Measurements from ENCODE around the gene POM121L2. TPM values are rescaled to one million over a fixed set of nuclear protein-coding genes. Genes with fewer than 3 reads are reported as not detected.

The POM121L2 gene
- not detected in 2 replicates for polyA plus RNA-seq
- polyA minus RNA-seq = not detected in 2 replicates

DNA sequence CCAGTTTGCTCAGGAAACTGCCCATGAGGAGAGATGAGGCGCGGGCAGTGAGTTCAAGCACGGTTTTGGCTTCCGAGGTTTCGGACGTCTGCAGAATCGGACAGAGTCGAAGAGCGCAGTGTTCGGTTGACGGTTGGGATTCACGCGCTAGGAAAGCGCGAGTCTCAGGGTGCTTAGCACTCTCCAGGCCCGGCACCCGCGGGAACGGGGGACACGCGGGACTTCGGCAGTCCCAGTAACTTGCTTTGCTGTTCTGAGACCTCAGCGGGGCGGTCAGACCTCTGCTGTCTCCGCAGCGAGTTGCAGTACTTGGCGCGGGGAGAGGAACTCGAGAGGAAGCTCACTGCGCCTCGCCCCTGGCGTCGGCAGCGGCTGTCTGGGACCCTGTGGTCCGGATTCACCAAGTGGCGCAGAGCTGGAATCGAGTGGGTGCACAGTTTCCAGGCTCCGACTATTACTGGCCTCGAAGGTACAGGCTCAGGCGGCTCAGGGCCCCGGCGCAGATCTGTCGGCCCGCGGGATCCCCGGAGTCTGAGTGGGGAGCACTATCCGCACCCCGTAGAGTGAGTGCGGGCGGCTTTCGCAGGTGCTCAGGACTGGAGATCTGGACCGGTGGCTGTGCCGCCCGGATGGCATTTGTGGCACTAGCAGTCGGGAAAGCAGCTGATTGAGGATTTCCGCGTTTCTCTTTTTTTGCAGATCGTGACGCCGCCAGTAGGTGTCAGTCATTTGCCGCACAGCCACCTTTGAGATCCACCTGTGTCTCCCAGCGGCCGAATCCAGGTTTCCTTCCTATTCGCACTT is at the start of gene POM121L2:
TSS of gene POM121L2 (minus strand) at position 128 of the 804 bp plus-strand sequence. CDS start at position 25, 103 bp downstream.
- Histone ChIP-seq H3K27me3 (ENCODE audit: insufficient read depth, low read depth, low read length) (peaks cover 72% of the 10 kb centered on the region), H3K79me2 (replicated peaks; ENCODE audit: insufficient read depth, low read length) (no peaks in the 10 kb centered on the region), H2AFZ (ENCODE audit: low read depth, low read length) (peak within 1 kb of the TSS; percentile 15), H3K9me2 (ENCODE audit: insufficient read depth, low read length) (no peaks in the 10 kb centered on the region), H4K20me1 (ENCODE audit: insufficient read depth) (no peaks in the 10 kb centered on the region), H3F3A (ENCODE audit: insufficient read depth, low read length, poor library complexity, severe bottlenecking) (no peaks in the 10 kb centered on the region), H3K9ac (ENCODE audit: low read length) (peak within 1 kb of the TSS; percentile 36), H3K4me2 (ENCODE audit: low read length) (peak within 1 kb of the TSS; percentile 66), H3K36me3 (ENCODE audit: insufficient read depth, low read length) (no peaks in the 10 kb centered on the region), H3K9me3 (ENCODE audit: low read length) (peaks cover 10% of the 10 kb centered on the region), H3K4me3 (ENCODE audit: low read length) (peak within 1 kb of the TSS; percentile 76), H3K27ac (ENCODE audit: low read length) (no peak within 1 kb of the TSS)
- TF ChIP-seq POLR2AphosphoS5 (IDR thresholded peaks at IDR 0.05) (no peak), SMC3 (conservative IDR thresholded peaks at IDR 0.05; ENCODE audit: poor library complexity) (peak; percentile 76), TAF1 (IDR thresholded peaks at IDR 0.05; ENCODE audit: low read depth) (no peak), EZH2 (IDR thresholded peaks at IDR 0.05; ENCODE audit: borderline replicate concordance, insufficient read depth, low read length, poor library complexity, severe bottlenecking) (peak; percentile 57), RAD21 (conservative IDR thresholded peaks at IDR 0.05) (peak; percentile 79)
- TF ChIP-seq, protein P1, sequence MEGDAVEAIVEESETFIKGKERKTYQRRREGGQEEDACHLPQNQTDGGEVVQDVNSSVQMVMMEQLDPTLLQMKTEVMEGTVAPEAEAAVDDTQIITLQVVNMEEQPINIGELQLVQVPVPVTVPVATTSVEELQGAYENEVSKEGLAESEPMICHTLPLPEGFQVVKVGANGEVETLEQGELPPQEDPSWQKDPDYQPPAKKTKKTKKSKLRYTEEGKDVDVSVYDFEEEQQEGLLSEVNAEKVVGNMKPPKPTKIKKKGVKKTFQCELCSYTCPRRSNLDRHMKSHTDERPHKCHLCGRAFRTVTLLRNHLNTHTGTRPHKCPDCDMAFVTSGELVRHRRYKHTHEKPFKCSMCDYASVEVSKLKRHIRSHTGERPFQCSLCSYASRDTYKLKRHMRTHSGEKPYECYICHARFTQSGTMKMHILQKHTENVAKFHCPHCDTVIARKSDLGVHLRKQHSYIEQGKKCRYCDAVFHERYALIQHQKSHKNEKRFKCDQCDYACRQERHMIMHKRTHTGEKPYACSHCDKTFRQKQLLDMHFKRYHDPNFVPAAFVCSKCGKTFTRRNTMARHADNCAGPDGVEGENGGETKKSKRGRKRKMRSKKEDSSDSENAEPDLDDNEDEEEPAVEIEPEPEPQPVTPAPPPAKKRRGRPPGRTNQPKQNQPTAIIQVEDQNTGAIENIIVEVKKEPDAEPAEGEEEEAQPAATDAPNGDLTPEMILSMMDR (IDR thresholded peaks at IDR 0.05; ENCODE audit: poor library complexity, severe bottlenecking) = peak; percentile 92

DNA sequence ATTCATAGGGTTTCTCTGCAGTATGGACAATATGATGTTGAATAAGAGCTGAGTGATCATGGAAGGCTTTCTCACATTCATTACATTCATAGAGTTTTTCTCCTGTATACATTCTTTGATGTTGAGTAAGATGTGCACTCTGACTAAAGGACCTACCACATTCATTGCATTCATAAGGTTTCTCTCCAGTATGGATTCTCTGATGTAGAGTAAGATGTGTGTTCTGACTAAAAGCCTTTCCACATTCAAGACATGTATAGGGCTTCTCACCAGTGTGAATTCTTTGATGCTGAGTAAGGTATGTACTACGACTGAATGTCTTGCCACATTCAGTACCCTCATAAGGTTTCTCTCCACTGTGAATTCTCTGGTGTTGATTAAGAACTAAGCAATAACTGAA is 47.2 kb upstream of the POM121L2 start:
- Histone ChIP-seq H3K79me2 (replicated peaks; ENCODE audit: insufficient read depth, low read length) (no peaks in the 10 kb centered on the region), H3K9me3 (ENCODE audit: low read length) (peaks cover 5% of the 10 kb centered on the region)
- TF ChIP-seq, protein P1 (IDR thresholded peaks at IDR 0.05; ENCODE audit: poor library complexity, severe bottlenecking) = no peak
- TF ChIP-seq, protein P2, sequence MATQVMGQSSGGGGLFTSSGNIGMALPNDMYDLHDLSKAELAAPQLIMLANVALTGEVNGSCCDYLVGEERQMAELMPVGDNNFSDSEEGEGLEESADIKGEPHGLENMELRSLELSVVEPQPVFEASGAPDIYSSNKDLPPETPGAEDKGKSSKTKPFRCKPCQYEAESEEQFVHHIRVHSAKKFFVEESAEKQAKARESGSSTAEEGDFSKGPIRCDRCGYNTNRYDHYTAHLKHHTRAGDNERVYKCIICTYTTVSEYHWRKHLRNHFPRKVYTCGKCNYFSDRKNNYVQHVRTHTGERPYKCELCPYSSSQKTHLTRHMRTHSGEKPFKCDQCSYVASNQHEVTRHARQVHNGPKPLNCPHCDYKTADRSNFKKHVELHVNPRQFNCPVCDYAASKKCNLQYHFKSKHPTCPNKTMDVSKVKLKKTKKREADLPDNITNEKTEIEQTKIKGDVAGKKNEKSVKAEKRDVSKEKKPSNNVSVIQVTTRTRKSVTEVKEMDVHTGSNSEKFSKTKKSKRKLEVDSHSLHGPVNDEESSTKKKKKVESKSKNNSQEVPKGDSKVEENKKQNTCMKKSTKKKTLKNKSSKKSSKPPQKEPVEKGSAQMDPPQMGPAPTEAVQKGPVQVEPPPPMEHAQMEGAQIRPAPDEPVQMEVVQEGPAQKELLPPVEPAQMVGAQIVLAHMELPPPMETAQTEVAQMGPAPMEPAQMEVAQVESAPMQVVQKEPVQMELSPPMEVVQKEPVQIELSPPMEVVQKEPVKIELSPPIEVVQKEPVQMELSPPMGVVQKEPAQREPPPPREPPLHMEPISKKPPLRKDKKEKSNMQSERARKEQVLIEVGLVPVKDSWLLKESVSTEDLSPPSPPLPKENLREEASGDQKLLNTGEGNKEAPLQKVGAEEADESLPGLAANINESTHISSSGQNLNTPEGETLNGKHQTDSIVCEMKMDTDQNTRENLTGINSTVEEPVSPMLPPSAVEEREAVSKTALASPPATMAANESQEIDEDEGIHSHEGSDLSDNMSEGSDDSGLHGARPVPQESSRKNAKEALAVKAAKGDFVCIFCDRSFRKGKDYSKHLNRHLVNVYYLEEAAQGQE (IDR thresholded peaks at IDR 0.05; ENCODE audit: borderline replicate concordance) = no peak
- TF ChIP-seq EP300 (conservative IDR thresholded peaks at IDR 0.05; ENCODE audit: poor library complexity, severe bottlenecking) (no peak), POLR2AphosphoS5 (IDR thresholded peaks at IDR 0.05) (no peak), TAF1 (IDR thresholded peaks at IDR 0.05; ENCODE audit: low read depth) (no peak), RAD21 (conservative IDR thresholded peaks at IDR 0.05) (no peak), MXI1 (conservative IDR thresholded peaks at IDR 0.05; ENCODE audit: poor library complexity, severe bottlenecking) (no peak), SMC3 (conservative IDR thresholded peaks at IDR 0.05; ENCODE audit: poor library complexity) (no peak), EZH2 (IDR thresholded peaks at IDR 0.05; ENCODE audit: borderline replicate concordance, insufficient read depth, low read length, poor library complexity, severe bottlenecking) (no peak)

More for the DNA sequence above, 47.2 kb upstream of the POM121L2 start:
- H3K9ac ChIP-seq (ENCODE audit: low read length) = no peak overlapping the region
- H3K36me3 ChIP-seq (ENCODE audit: insufficient read depth, low read length) = no peaks in the 10 kb centered on the region
- H3K4me3 ChIP-seq (ENCODE audit: low read length) = no peak overlapping the region
- no peaks in the 10 kb centered on the region for H4K20me1 ChIP-seq (ENCODE audit: insufficient read depth)
- H3K9me2 ChIP-seq (ENCODE audit: insufficient read depth, low read length) = no peaks in the 10 kb centered on the region
- no peak overlapping the region for H3K4me2 ChIP-seq (ENCODE audit: low read length)
- H3K27ac ChIP-seq (ENCODE audit: low read length) = no peak overlapping the region
- H3K27me3 ChIP-seq (ENCODE audit: insufficient read depth, low read depth, low read length) = no peaks in the 10 kb centered on the region
- H2AFZ ChIP-seq (ENCODE audit: low read depth, low read length) = no peak overlapping the region
- no peaks in the 10 kb centered on the region for H3F3A ChIP-seq (ENCODE audit: insufficient read depth, low read length, poor library complexity, severe bottlenecking)

All from neural cell (in vitro differentiated cells).